HG03460 (cell line): Measurements from ENCODE around the gene UFL1.

Source experiments
- ATAC-seq: cut with Tn5 transposase; IDR thresholded peaks from one replicate; pipeline ENCODE4 v1.9.1; 2021; ENCODE audit not compliant: unreplicated experiment

Gene UFL1

DNA sequence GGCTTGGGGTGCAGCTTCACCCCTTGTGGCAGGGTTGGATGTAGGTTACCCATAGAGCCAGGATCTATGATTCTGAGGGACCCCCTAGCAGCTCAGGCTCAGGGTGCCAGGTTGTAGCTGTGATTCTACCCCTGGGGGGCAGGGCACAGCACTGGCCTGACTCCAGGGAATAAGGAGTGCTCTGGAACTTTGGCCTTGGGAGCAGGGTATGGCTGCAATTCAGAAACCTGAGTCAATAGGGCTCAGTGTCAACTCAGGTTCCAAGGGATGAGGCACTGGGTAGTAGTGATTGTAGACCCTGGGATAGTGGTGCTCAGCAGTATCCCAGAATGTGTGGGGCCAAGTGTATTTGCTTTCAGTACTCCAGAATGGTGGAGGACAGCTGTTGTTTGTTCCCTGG lies 49.9 kb downstream of the UFL1 start:
- ATAC-seq = no peak

- ATAC-seq = no peak
Observed at GRCh38 chr6:96575359-96575758, 53.8 kb downstream of the UFL1 start.

DNA sequence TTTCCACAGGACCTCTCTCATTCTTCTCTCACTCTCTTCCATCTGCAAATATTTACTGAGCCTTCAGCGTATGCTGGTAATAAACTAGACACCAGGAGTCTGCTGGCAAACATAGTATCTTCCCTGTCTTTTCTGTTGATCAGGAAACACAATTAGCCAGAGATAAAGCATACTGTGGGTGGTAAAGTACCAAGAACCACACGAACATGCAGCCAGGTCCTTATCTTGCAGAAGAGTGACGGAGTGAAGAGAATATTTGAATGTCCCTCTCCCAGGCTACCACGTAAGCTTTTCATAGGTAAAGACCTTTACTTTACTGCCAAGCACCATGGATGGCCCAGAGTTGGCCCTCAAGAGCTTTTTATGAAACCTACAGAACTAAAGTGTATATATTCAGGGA lies 54.6 kb downstream of the UFL1 start:
- no peak for ATAC-seq

GRCh38 chr6:96582021-96582420 lies 60.4 kb downstream of the UFL1 start:
- no peak for ATAC-seq

DNA sequence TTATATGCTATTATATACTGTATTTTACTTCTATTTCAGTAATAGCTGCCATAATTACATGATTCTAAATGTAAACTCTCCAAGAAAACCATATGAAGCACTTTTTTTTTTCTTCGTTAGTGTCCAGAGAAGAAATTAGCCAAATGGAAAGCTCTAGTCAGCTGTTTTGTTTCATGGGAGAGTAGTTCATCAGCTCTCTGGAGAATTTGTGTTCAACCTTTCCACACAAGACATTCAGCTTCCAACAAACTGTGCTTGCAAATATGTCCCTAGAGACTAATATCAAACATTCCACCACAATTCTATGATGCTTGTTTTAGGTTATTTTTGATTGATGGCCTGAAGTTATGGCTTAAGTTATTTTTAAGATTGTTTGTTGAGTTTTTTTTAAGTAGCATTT lies 60.8 kb downstream of the UFL1 start:
- ATAC-seq = no peak

DNA sequence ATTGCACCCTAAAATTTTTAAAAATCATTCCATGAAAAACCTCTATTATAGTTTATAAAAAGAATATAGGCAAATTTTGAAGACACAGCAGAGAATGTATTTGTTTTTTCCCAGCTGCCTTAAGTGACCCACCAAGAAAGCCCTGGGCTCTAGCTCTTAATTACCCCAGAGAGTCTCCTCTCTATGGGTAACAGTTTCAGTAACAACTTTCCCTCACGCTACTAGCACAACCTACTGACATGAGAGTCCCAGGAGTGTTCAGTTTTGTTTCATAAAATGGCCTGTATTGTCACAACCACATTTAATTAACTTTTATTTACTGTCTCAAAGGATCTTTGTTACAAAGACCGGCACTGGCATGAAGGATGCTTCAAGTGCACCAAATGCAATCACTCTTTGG lies 82.8 kb downstream of the UFL1 start:
- ATAC-seq = no peak
